A673 (cell line): ENCODE results near the gene ZNF584. TPM values are rescaled to one million over a fixed set of nuclear protein-coding genes. Genes with fewer than 3 reads are reported as not detected.
"Not testable (repeated sequence)": the region's sequence is repeated elsewhere in the genome, so short reads cannot be mapped to it uniquely, and the experiment has no call there.

Source experiments
- BruUV-seq: library from RNA; stranded (reverse); fragments of 400-500 nt; replicated peaks from 2 replicates; lab custom pipeline; 2021; lab: Mats Ljungman, UMichigan
- CTCF ChIA-PET: fragments of 300-600 bp; sonication (Branson Sonifier 250); formaldehyde crosslinking; loops from one replicate; lab custom pipeline; 2022; ENCODE audit warnings: antibody characterized with exemption; lab: Charles Lee
- POLR2A ChIA-PET: fragments of 300-600 bp; sonication (Branson Sonifier 250); formaldehyde crosslinking; loops from one replicate; lab custom pipeline; 2022; ENCODE audit warnings: antibody characterized with exemption; ENCODE audit not compliant: low non-redundant PET; lab: Charles Lee
- DNase-seq: peaks from one replicate; pipeline ENCODE4 v3.0.0-alpha.2; 2015; ENCODE audit warnings: low spot score
- H3K27ac ChIP-seq: fragments of 200-600 bp; sonication (generic); 2 replicates; pipeline ENCODE4 v1.5.1; 2016; ENCODE audit warnings: mixed run types, low read depth, mild to moderate bottlenecking, mixed read lengths, antibody characterized with exemption, low read length; ENCODE audit not compliant: poor library complexity, severe bottlenecking
- H3K27me3 ChIP-seq: fragments of 200-600 bp; sonication (generic); replicated peaks from 2 replicates; pipeline ENCODE4 v1.6.1; 2017; ENCODE audit warnings: mixed run types, low read depth, mild to moderate bottlenecking, mixed read lengths, antibody characterized with exemption, low read length; ENCODE audit not compliant: insufficient read depth, poor library complexity
- H3K36me3 ChIP-seq: fragments of 200-600 bp; sonication (generic); 2 replicates; pipeline ENCODE4 v1.6.1; 2016; ENCODE audit warnings: mixed run types, mild to moderate bottlenecking, mixed read lengths, antibody characterized with exemption, low read length; ENCODE audit not compliant: insufficient read depth, poor library complexity, severe bottlenecking
- H3K4me1 ChIP-seq: fragments of 200-600 bp; sonication (generic); 2 replicates; pipeline ENCODE4 v1.6.1; 2017; ENCODE audit warnings: mixed run types, mild to moderate bottlenecking, mixed read lengths, antibody characterized with exemption, low read length; ENCODE audit not compliant: insufficient read depth, poor library complexity, severe bottlenecking
- H3K4me3 ChIP-seq: fragments of 200-600 bp; sonication (generic); 2 replicates; pipeline ENCODE4 v1.5.1; 2016; ENCODE audit warnings: low read depth, mixed run types, mild to moderate bottlenecking, mixed read lengths, low read length; ENCODE audit not compliant: poor library complexity, severe bottlenecking
- H3K9me3 ChIP-seq: fragments of 200-600 bp; sonication (generic); 2 replicates; pipeline ENCODE4 v1.6.1; 2016; ENCODE audit warnings: mixed run types, low read depth, mild to moderate bottlenecking, mixed read lengths, antibody characterized with exemption, low read length; ENCODE audit not compliant: poor library complexity, severe bottlenecking
- CTCF ChIP-seq: fragments of 300-800, 200-600 bp; sonication (generic); conservative IDR thresholded peaks from 2 replicates; pipeline ENCODE4 v1.5.1; 2017; ENCODE audit warnings: low read depth, mild to moderate bottlenecking, antibody characterized with exemption, low read length, moderate library complexity, mixed read lengths
- EZH2 ChIP-seq: fragments of 200-600 bp; sonication (generic); IDR thresholded peaks from 2 replicates; pipeline ENCODE4 v1.6.1; 2017; ENCODE audit warnings: borderline replicate concordance, low read depth, mild to moderate bottlenecking, mixed read lengths, antibody characterized with exemption, low read length; ENCODE audit not compliant: poor library complexity, severe bottlenecking
- intact Hi-C: fragments of 100-400 bp; cut with micrococcal nuclease; formaldehyde crosslinking; loops from one replicate; pipeline ENCODE4 v1.10.0; 2022; ENCODE audit not compliant: unreplicated experiment
- total RNA-seq: library from RNA; stranded (reverse); gene quantifications from 2 replicates; pipeline ENCODE4 v1.2.3, GENCODE V29; 2021

The ZNF584 gene
- total RNA-seq, 1 experiment from 2014 or later: 20.9 TPM

- Histone ChIP-seq H3K4me3 (no peak overlapping the region), H3K27ac (no peak overlapping the region), H3K9me3 (no peaks in the 10 kb centered on the region), H3K4me1 (no peaks in the 10 kb centered on the region), H3K36me3 (no peaks in the 10 kb centered on the region), H3K27me3 (no peaks in the 10 kb centered on the region)
- TF ChIP-seq CTCF (no peak), EZH2 (no peak)
- intact Hi-C loops: no loop called here
- no TSS peak for BruUV-seq
- POLR2A ChIA-PET: no interaction called here
- CTCF ChIA-PET: no interaction called here
- no peak for DNase-seq
Observed at GRCh38 chr19:58368561-58369360, 39.7 kb upstream of the ZNF584 start.

GRCh38 chr19:58372311-58373133 is 35.9 kb upstream of the ZNF584 start:
- no peak for DNase-seq
- Histone ChIP-seq H3K36me3 (no peaks in the 10 kb centered on the region), H3K27ac (no peak overlapping the region), H3K4me1 (no peaks in the 10 kb centered on the region), H3K9me3 (no peaks in the 10 kb centered on the region), H3K4me3 (no peak overlapping the region), H3K27me3 (no peaks in the 10 kb centered on the region)
- BruUV-seq: no TSS peak
- POLR2A ChIA-PET: interaction anchor here (0.6 kb wide), 1 partner anchor 10 kb away, joined by 4 read pairs; the partner anchor contains the start of gene ZNF497
- CTCF ChIA-PET: no interaction called here
- TF ChIP-seq EZH2 (no peak), CTCF (no peak)
- intact Hi-C loops: no loop called here

GRCh38 chr19:58374200-58374599 is 34.2 kb upstream of the ZNF584 start:
- ChIA-PET POLR2A (no interaction called here), CTCF (no interaction called here)
- intact Hi-C loops: no loop called here
- TF ChIP-seq EZH2: no peak
- no peak for TF ChIP-seq CTCF
- Histone ChIP-seq H3K36me3 (no peaks in the 10 kb centered on the region), H3K4me3 (no peak overlapping the region), H3K9me3 (no peaks in the 10 kb centered on the region), H3K4me1 (no peaks in the 10 kb centered on the region), H3K27ac (no peak overlapping the region), H3K27me3 (no peaks in the 10 kb centered on the region)
- BruUV-seq: no TSS peak
- DNase-seq: no peak

GRCh38 chr19:58376724-58377123 is 31.7 kb upstream of the ZNF584 start:
- CTCF ChIA-PET, H3K27ac ChIP-seq, POLR2A ChIA-PET, H3K4me1 ChIP-seq, H3K9me3 ChIP-seq, DNase-seq, H3K4me3 ChIP-seq, H3K27me3 ChIP-seq, intact Hi-C loops, BruUV-seq, H3K36me3 ChIP-seq: not testable (repeated sequence)
